Endometrial microvascular endothelial cells (primary cell): Measurements from ENCODE around the gene B4GALT4. TPM values are rescaled to one million over a fixed set of nuclear protein-coding genes. Genes with fewer than 3 reads are reported as not detected.

ENCODE experiments used
- in situ Hi-C: cut with HindIII; loops from 2 replicates; pipeline ENCODE4 v1.10.0; 2017; ENCODE audit warnings: low sequenced_read_pairs, low pct_unique_long_range_greater_than_20kb; ENCODE audit errors: inconsistent ontology term
- total RNA-seq: library from RNA; depleted of rRNA; stranded (reverse); fragments of >200 nt; gene quantifications from one replicate; pipeline ENCODE4 v1.2.3, GENCODE V29; 2015; ENCODE audit errors: inconsistent ontology term

B4GALT4 gene
- total RNA-seq, 1 donor from 2014 or later, result 8.5 TPM

DNA sequence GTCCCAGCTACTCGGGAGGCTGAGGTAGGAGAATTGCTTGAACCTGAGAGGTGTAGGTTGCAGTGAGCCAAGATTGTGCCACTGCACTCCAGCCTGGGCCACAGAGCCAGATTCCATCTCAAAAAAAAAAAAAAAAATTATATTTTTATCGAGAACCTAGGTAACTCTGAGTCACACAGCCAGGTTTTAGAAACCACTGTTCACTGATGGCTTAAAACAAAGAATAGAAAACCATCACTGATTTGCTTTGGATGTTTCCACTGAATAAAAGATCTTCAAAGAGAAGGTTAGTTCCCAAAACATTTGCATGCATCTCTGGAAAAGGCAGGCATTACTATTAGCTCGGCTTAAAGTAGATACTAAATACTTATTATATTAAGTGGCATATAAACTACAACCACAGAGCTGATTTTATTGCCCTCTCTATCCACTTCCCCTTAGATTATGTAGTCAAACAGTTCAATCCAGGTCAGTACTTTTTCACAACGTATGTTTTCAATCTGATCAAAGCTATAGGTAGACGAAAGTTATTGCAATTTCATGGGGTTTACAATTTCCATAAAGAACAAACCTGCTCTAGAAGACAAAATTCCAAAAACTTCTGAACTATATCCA, 1.4 kb downstream of the B4GALT4 start:
- in situ Hi-C loops, result no loop called here

DNA sequence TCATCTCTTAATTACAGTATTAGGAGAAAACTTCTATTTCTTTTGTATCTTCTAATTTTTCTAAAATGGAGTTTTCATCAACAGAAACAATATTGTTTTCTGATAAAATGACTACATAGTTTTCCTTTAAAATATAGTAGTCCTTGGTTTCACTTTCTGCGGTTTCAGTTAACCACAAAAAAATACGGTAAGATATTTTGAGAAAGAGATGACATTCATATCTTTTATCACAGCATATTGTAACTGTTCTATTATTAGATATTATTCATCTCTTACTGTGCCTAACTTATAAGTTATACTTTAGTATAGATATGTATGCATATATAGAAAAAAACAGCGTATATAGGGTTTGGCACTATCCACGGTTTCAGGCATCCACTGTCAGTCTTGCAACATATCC, 2.3 kb downstream of the B4GALT4 start:
- in situ Hi-C loops, result no loop called here

DNA sequence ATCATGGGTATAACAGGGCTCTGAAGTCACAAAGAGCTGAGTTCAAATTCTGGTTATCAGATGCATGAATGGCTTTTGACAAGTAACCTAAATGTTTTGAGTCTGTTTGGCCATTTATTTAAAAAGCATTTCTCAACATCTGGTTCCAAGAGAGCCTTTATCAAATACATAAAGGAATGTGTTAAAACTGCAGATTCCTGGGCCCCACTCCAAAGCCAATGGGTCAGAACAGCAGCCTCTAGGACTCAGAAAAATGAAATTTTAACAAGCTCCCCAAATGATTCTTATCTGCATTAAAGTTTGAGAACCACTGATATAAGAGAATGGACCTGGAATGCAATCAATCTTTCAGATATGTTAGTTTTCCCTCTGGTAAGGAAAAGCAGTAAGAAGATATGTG, 3.4 kb downstream of the B4GALT4 start:
- in situ Hi-C loops, result no loop called here

DNA sequence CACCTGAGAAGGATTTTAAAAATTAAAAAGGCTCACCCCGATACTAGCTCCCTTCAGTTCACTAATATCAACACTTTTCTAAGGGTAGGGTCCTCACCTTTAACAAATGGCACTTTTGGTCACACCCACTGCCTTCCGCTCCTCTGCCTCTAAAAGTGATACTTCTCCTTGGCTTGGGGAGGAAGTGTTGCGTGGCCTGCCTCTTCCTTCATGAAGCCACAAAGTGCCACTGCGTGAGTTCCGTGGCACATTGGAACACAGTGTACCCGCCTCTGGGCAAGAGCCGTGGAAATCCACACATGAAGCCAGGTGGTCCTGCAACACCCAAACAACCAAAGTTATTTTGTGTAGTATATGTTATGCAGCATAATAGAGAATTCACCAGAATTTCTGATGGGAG, 3.9 kb downstream of the B4GALT4 start:
- in situ Hi-C loops, result no loop called here

DNA sequence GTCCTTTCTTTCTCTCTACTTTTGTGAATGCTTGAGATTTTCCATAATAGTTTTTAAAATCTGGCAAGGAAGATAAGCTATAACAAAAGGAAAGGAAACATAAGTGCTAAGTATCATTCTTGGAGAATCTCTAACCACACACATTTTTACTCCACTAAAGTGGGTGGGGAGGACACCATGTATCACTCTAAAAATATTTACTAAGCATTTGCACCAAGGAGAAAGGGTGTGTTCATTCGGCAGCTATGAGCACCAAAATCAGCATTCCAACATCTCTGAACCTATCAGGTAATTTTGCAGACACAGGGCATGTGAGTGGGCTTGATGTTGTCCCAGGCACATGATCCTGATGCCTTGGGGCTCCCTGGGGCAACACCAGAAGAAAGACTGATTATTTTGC, 5.5 kb downstream of the B4GALT4 start:
- in situ Hi-C loops, result no loop called here

DNA sequence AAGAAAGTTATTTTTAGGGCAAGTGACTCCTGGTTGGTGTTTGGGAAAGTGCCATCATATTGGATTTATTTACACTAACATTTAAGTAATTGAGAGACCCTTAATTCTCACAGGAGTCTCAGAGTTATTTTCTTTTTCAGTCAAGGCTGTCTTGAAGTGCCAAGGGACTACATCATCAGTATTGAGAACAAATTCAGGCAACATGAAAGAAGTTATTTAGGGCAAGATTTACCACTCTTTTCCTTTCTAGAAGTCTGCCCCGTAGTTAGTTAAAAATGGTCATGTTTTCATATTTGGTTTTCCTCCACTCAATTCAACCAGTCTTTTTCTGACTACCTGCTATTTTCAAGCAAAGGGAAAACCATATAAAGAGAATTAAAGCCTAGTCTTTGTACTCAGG, 6.1 kb downstream of the B4GALT4 start:
- in situ Hi-C loops, result no loop called here

DNA sequence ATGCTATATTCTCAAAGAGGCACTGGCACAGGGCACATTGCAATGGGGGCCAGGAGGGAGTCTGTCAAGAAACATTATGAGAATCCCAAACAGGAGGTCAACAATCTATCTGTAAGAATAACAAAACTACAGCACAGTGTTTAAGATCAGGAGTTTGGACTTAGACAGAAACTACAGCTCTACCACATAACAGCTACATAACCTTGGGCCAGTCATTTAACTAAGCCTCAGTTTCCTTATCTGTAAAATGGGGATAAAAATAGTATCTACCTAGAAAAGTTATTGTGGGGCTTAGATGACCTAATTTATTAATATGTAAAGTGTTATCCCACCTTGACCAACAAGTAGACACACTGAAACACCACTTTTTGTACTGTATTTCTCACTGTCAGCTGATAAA, 9.9 kb downstream of the B4GALT4 start:
- in situ Hi-C loops, result no loop called here

DNA sequence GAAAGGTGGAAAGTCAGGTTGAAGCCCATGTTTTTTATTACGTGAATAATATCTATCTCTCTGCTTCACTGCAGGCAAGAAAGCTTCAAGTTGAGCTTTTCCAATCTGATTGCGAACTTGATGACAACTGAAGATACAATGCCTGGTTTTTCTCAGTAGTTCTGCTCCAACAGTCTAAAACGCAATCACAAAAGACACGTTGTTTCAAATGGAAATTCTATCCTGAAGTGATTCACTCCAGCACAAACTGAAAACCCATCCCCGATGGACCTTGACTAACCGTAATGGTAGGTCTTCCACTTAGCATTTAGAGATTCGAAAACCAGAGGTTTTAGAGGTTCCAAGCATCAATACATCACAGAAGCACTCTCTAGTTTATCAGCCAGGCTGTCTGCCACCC, 10.6 kb downstream of the B4GALT4 start:
- in situ Hi-C loops, result no loop called here

DNA sequence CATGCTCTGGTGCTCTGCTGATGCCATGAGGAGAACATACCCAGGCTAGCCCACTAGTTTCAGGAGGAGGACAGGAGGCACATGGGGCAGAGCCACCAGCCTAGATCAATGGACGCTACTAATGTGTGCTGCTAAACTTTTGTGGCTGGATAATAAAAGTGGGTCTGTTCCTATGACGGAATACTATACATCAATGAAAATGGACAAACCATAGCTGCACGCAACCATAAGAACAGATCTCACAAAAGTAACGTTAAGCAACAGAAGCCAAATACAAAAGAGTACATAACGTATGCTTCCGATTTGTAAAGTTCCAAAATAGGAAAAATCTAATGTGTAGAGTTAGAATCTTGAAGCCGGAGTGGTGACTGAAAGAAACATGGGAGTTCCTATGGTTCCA, 11.5 kb downstream of the B4GALT4 start:
- in situ Hi-C loops, result no loop called here

DNA sequence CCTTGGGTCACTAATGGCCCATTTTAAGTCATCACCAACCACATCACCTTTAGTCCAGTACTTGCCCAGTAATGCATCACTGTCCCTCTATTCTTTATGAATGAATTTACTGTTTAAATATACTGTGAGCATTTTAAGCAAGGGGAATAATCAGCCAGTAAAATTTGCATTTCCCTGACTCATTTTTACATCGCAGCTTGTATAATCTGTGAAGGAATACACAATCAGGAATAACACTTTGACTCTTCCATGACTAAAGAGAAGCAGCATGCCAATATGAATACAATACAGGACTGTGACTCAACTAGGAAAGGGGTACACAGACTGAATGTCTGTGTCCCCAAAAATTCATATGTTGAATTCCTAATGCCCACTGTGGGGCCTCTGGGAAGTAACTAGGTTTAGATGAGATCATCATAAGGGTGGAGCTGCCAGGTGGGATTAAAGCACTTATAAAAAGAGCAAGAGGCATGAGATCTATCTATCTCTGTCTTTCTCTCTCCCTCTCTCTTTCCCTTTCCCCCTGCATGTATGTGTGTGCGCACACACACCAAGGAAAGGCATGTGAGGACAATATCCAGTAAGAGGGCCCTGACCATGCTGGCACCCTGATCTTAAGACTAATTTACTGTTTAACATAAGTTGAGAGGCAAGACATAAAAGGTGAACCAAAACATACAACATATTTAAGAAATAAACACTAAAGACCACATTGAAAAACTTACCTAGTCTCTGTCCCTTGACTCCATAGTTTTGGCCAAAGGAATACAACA, 12.1 kb downstream of the B4GALT4 start:
- in situ Hi-C loops, result no loop called here

DNA sequence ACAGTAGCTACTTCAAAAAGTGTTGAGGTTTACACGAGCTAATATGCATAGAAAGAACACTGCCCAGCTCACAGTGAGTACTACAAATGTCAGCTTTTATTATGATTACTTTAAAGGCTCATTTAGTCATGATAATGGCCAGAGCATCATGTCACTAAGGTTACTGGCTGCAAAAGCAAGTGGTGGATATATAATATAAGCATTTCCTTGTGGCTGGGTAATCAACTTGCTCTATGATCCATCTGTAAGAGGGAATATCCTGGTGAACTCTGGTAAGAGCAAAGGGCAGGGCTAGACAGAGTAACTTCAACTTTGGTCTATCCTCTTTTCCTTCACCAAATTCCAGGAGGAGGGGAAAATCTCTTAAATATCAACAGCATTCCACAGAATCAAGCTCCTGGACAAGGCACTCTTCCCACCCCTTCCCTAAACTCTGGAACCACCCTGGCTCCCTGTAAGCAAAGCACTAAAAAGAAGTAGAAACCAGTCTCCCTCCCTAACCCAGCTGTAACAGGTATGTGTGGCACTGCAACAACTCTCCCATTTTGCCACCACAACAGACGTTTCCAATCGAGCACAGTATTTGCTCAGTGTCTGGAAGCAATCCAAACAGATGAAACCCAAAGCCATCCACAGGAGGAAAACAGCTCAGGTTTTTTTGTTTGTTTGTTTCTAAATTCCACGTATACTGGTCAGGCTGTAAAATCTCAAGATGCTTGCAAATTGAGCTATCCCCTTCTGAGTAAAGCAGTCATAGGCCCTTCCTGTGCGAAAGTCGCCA, 13.4 kb downstream of the B4GALT4 start:
- in situ Hi-C loops, result no loop called here

DNA sequence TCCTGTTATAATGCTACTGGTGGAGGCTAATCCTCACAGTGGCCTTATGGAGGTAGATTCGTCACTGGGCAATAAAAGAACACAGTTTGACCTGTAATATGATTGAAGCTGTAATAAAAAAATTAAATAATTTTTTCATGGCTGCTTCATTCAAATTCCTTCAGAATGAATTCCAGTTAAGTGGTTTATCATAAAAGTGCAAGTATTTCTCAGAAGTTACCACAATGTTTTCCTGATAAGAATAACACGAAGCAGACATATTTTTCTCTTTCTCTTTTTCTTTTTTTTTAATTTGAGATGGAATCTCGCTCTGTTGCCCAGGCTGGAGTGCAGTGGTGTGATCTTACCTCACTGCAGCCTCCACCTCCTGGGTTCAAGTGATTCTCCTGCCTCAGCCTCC, 15.6 kb downstream of the B4GALT4 start:
- in situ Hi-C loops, result no loop called here

DNA sequence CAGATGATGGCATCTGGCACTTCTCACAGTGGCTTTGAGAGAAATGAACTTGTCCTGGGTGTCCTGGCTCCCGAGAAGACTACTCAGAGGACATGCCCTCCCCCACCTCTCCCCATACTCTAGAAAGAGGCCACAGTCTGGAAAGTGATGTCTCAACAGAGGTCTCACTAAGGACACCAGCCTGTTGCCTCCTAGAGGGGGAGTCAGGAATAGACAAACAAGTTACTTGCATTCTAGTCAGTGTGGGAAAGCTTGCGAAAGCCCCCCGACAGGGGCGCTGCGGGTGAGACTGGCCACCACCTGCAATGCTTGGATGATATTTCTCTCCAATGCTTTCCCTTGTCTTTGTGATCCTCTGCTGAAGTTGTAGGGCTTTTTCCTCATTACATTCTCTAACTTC, 17.2 kb downstream of the B4GALT4 start:
- in situ Hi-C loops, result no loop called here

DNA sequence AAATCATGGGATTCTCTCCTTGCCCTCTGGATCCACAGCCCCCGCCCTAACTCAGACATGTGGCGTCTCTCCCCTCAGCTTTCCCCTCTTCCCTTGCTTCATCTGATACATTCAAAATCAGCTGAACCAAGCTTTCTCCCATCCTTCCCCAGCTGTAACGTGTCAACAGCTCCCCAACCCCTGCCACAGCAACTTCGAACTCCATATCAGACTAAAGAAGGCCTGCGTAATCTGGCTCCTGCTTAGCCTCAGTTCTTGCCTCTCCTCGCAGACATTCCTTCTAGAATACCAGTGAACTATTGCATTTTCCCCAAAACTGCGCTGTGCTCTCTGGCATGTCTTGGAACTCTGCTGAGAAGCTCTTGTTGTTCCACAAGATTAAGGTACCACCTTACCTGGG, 18.3 kb downstream of the B4GALT4 start:
- in situ Hi-C loops, result no loop called here

DNA sequence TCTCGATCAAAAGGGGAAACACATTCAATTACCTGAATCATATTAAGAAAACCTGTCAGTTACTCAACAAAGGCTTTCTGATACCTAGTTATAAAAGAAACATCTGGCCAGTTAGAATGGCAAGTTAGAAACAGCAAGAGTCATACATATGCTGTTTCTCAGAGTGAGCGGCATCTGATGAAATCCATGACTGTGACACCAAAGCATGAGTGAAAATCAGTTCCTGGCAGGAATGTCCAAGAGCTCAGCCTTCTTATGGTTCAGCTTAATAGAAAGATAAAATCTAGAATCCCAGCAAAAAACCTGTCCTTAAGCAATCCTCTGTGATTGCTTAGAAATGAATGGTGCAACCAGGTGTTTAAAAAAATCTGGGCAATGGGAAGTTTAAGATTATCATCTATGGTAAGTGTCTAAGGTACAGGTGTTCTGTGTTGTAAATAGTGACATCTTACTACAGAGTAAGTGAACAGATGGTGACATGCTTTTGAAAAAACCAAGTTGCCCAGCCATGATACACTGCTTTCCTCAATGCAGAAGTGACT, 18.8 kb downstream of the B4GALT4 start:
- in situ Hi-C loops, result no loop called here

DNA sequence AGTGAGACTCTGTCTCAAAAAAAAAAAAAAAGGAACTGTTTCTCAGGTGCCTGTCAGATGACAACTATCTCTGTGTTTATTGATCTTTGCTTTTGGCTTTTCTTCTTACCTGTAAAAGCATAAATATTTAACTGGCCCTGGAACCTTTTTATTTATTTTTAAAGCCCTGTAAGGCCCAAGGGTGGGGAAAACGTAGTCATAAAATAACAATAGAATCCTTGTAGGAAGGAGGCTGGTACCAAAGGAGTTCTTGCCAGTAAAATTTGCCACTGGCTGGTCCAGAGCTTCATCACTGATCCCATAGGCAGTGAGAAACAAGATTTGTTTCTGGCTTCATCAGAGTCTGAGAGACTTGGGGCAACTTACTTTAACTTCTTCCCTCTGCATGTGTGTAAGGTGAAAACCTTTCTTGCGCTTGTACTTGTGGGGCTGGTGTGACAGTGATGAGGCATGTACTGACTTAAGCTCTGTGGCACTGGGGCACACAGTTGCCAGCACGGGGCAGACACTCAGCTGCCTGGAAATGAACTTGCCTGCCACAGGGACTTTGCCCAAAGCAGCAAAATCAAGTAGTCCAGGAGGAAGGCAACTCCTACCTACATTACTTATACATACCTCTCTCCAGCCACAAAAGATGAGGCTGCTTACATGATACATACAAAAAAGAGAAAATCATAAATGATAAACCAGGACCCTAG, 19.6 kb downstream of the B4GALT4 start:
- in situ Hi-C loops, result no loop called here

DNA sequence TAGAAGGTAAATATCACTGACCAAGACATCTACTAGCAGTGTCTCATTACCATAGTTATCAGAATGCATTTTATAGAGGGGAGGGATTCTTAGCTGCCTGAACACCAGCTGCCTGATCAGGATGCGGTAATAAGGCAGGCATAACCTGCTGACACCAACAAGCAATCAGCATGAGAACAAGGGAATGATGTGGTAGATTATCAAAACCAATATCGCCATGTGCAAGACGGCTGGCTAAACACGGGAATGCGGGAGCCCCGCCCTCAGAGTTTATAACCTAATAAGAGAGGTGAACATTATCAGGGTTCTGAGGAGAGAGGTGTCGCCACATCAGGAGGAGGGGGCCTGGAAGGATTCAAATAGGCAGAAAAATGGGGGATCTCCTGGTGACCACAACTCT, 20.5 kb downstream of the B4GALT4 start:
- in situ Hi-C loops, result no loop called here

DNA sequence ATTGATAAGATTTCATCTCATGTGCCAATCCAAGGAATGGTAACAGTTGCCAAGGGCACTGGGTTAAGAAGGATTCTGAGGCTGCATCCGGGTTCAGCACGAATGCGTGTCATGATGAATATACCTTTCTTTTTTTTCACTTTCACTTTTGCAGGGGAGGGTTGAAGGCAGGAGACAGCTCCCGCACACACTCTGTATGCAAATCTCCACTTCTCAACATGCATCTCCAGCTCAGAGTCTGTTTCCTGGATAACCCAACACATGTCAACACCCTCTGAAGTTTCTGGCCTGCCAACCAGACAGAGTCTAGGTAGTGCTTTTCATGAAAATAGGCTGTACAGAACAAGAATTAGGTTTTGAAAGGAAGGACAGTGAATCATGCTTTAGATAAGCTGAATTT, 21.6 kb downstream of the B4GALT4 start:
- in situ Hi-C loops, result no loop called here

DNA sequence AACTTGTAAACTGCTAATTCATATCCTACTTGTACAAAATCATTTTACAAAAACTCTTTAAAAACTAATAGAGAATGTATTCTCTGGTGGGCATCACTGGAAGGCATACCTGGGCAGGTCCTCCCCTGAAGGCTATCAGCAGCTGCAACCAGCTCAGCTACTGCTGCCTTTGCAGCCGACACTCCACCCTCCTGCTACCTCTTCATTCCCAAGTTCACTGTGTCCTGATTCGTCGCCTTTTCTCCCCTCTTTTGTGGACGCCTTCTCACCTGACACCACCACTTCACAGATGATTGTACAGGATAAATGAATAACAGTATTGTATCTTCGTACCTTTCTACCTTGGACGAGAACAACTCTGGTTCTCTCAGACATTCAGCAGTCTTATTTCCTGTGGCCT, 28.9 kb downstream of the B4GALT4 start:
- in situ Hi-C loops, result no loop called here
